Pancreas (tissue), 10 donors: Measurements from ENCODE around the gene PRKCH. TPM values are rescaled to one million over a fixed set of nuclear protein-coding genes. Genes with fewer than 3 reads are reported as not detected.
A peak's percentile ranks its signal among the peaks of the same experiment; 100 is the strongest.

Source experiments
- ATAC-seq, 4 donors: fragments of 200-7000 bp; cut with Tn5 transposase; one replicate each; pipeline versions ENCODE4 v1.8.0 to v1.9.1; 2020; ENCODE audit warnings: mild to moderate bottlenecking in 4 of 4, moderate library complexity in 4 of 4
- DNase-seq, 6 donors: peaks; one replicate each; pipeline ENCODE4 v3.0.0-alpha.2; 2020
- FAIRE-seq: peaks from 2 replicates; lab custom pipeline; 2012; peaks lifted over from hg19 to GRCh38; lab: Jason Lieb, UNC
- H3K27ac ChIP-seq, 4 donors: fragments of 200-600 bp; sonication (generic); 1 replicate in 3 of 4; 2 replicates in 1 of 4; pipeline versions ENCODE4 v1.5.0 to v1.8.0; 2020
- H3K27me3 ChIP-seq, 4 donors: fragments of 200-600 bp; one replicate each; pipeline ENCODE4 v1.8.0; 2021
- H3K36me3 ChIP-seq, 3 donors: fragments of 200-600 bp; sonication (generic) in 1 of 3; one replicate each; pipeline versions ENCODE4 v1.5.0 to v1.8.0; 2020 to 2021
- H3K4me1 ChIP-seq, 3 donors: fragments of 200-600 bp; one replicate each; pipeline ENCODE4 v1.8.0; 2021
- H3K4me3 ChIP-seq, 4 donors: fragments of 200-600 bp; sonication (generic) in 2 of 4; one replicate each; pipeline versions ENCODE4 v1.5.0 to v1.8.0; 2020 to 2021
- H3K9me3 ChIP-seq, 4 donors: fragments of 200-600 bp; one replicate each; pipeline ENCODE4 v1.8.0; 2021
- CTCF ChIP-seq, 4 donors: fragments of 200-600 bp; sonication (generic) in 3 of 4; IDR thresholded peaks; one replicate each; pipeline versions ENCODE4 v1.5.0 to v1.8.0; 2021; ENCODE audit warnings: antibody characterized with exemption in 4 of 4
- WGBS, 2 donors: extraction: QIAGEN DNeasy Blood & Tissue Kit; methylation state at CpG; one replicate each; pipeline ENCODE4 v1.1.7; 2013; 5-methylcytosine and 5-hydroxymethylcytosine counted together
- intact Hi-C, 3 donors: fragments of 100-400 bp; cut with DNase I; formaldehyde crosslinking; loops; one replicate each; pipeline versions ENCODE4 v1.11.1 to v1.14.2; 2022
- polyA plus RNA-seq, 2 donors: library from polyadenylated mRNA; stranded (reverse); fragments of 200-250 nt; gene quantifications; one replicate each; pipeline ENCODE4 v1.2.3, GENCODE V29; 2013
- total RNA-seq, 6 donors: library from RNA; stranded (reverse); fragmentation: NEBNext Ultra II Directional in 4 of 6; extraction: Animal tissue kit (Norgen Biotek cat#: 25700) in 4 of 6; gene quantifications; one replicate each; pipeline versions ENCODE4 v1.2.1 to v1.2.4, GENCODE V29; 2021 to 2023
- donor health status: healthy with polysubstance abuse.
- donor health status: DM: no; HTN: no; CAD: no; lungs with moderate emphysema.
- donor health status: DM: no; HTN: no; CAD: no.
- donor health status: control.
- donor health status: control.
- donor health status: Bipolar disorder and iron deficiency.
- donor health status: DM: yes; HTN: yes; CAD: no.
- donor health status: DM: no; HTN: no; CAD: no.
- donor health status: DM: no; HTN: no; CAD: no.
- donor health status: DM: yes; HTN: yes; CAD: no.

PRKCH gene
- total and polyA plus RNA-seq, 8 donors: 3.6 to 16.9 (median 8.9) TPM

GRCh38 chr14:61342486-61342885 lies 21.1 kb downstream of the PRKCH start:
- Histone ChIP-seq H3K9me3 (no peaks in the 10 kb centered on the region), H3K36me3 (no peaks in the 10 kb centered on the region), H3K27ac (no peak overlapping the region), H3K27me3 (no peaks in the 10 kb centered on the region), H3K4me1 (no peaks in the 10 kb centered on the region), H3K4me3 (no peak overlapping the region)
- DNase-seq: no peak
- WGBS, 2 donors: 88 to 97% methylated on average over 5 of the region's 5 CpGs
- FAIRE-seq: no peak
- intact Hi-C loops: no loop called here
- ATAC-seq: peak in 2 of 4 donors; percentile 11 to 33
- TF ChIP-seq CTCF (IDR thresholded peaks at IDR 0.05): no peak

GRCh38 chr14:61342932-61343331 lies 21.6 kb downstream of the PRKCH start:
- intact Hi-C loops: no loop called here
- H3K27me3 ChIP-seq: no peaks in the 10 kb centered on the region
- no peak for TF ChIP-seq CTCF (IDR thresholded peaks at IDR 0.05)
- no peaks in the 10 kb centered on the region for H3K9me3 ChIP-seq
- H3K4me1 ChIP-seq: no peaks in the 10 kb centered on the region
- FAIRE-seq (no peak), ATAC-seq (no peak), DNase-seq (no peak)
- H3K4me3 ChIP-seq: no peak overlapping the region
- H3K36me3 ChIP-seq: no peaks in the 10 kb centered on the region
- WGBS, 2 donors: 87 to 89% methylated on average over 5 of the region's 5 CpGs
- H3K27ac ChIP-seq: no peak overlapping the region

GRCh38 chr14:61343471-61343870 lies 22.1 kb downstream of the PRKCH start:
- Histone ChIP-seq H3K36me3 (no peaks in the 10 kb centered on the region), H3K4me1 (no peaks in the 10 kb centered on the region), H3K27me3 (no peaks in the 10 kb centered on the region), H3K27ac (peak overlapping the region in 2 of 4 donors; percentile 4 to 35), H3K9me3 (no peaks in the 10 kb centered on the region), H3K4me3 (no peak overlapping the region)
- intact Hi-C loops: no loop called here
- DNase-seq (no peak), FAIRE-seq (no peak), ATAC-seq (peak in 1 of 4 donors; percentile 25)
- no peak for TF ChIP-seq CTCF (IDR thresholded peaks at IDR 0.05)
- 86 to 94% methylated on average over 1 of the region's 1 CpG for whole genome bisulfite sequencing, 2 donors

GRCh38 chr14:61343991-61344405 lies 22.6 kb downstream of the PRKCH start:
- Histone ChIP-seq H3K9me3 (no peaks in the 10 kb centered on the region), H3K4me3 (no peak overlapping the region), H3K27ac (peak overlapping the region in 2 of 4 donors; percentile 4 to 35), H3K4me1 (no peaks in the 10 kb centered on the region), H3K27me3 (no peaks in the 10 kb centered on the region), H3K36me3 (no peaks in the 10 kb centered on the region)
- intact Hi-C loops: no loop called here
- DNase-seq: no peak
- no peak for FAIRE-seq
- no peak for TF ChIP-seq CTCF (IDR thresholded peaks at IDR 0.05)
- WGBS, 2 donors: 89 to 90% methylated on average over 4 of the region's 4 CpGs
- peak in 2 of 4 donors; percentile 42 to 47 for ATAC-seq

- no peak overlapping the region for H3K4me3 ChIP-seq
- peak overlapping the region in 2 of 4 donors; percentile 4 to 33 for H3K27ac ChIP-seq
- H3K9me3 ChIP-seq: no peaks in the 10 kb centered on the region
- FAIRE-seq (no peak), DNase-seq (no peak), ATAC-seq (peak in 2 of 4 donors; percentile 49 to 69)
- WGBS, 2 donors: 77 to 83% methylated on average over 7 of the region's 7 CpGs
- H3K27me3 ChIP-seq: no peaks in the 10 kb centered on the region
- intact Hi-C loops: no loop called here
- H3K4me1 ChIP-seq: no peaks in the 10 kb centered on the region
- TF ChIP-seq CTCF (IDR thresholded peaks at IDR 0.05): no peak
- no peaks in the 10 kb centered on the region for H3K36me3 ChIP-seq
Observed at GRCh38 chr14:61344437-61345150, 23.2 kb downstream of the PRKCH start.
